Measurements from ENCODE around the gene COX20. TPM values are rescaled to one million over a fixed set of nuclear protein-coding genes. Genes with fewer than 3 reads are reported as not detected.

The COX20 gene
- total and polyA plus RNA-seq, 2 of the 13 experiments (the other 11 are each of a cell fraction or from before 2014, with no cell fraction given) = 34.4 to 95.8 TPM

DNA sequence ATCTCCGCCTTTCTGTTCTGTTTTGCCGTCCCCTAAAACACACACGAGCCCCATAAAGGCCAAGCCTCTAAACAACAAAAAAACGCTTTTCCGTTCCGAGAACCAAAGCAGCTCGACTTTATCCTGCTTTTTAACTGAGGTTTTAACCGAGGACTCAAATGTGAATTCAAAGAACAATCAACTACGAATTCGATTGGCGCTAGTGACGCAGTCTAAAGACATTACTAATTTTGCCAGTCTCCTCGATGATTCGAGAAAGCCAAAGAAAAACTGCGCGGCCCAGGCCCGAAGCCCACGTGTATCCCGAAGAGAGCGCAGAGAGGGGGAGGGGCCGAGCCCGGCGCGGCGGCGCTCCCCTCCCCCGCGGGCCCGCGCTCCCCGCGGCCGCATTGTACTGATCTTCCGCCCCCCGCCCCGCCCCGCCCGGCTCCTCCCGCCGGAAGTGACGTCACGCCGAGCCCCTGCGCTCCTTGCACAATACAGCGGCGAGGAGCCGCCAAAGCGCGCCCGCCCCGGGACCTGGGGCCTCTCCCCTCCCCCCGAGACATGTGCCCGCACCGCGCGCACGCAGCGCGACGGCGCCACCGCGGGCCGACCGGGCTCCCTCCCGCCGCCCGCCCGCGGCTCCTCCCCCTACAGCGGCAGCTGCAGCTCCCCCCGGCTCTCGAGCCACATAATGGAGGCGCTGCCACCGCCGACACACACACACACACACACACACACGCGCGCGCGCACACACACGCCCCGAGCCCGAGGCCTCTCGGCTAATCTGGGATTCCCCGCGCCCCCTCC lies 27.4 kb downstream of the COX20 start (continued):
- TF ChIP-seq, protein P1, sequence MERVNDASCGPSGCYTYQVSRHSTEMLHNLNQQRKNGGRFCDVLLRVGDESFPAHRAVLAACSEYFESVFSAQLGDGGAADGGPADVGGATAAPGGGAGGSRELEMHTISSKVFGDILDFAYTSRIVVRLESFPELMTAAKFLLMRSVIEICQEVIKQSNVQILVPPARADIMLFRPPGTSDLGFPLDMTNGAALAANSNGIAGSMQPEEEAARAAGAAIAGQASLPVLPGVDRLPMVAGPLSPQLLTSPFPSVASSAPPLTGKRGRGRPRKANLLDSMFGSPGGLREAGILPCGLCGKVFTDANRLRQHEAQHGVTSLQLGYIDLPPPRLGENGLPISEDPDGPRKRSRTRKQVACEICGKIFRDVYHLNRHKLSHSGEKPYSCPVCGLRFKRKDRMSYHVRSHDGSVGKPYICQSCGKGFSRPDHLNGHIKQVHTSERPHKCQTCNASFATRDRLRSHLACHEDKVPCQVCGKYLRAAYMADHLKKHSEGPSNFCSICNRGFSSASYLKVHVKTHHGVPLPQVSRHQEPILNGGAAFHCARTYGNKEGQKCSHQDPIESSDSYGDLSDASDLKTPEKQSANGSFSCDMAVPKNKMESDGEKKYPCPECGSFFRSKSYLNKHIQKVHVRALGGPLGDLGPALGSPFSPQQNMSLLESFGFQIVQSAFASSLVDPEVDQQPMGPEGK (CRISPR knock-in tag; IDR thresholded peaks at IDR 0.05) = peak; percentile 73
- TF ChIP-seq FOSL2 (CRISPR knock-in tag; IDR thresholded peaks at IDR 0.05) (no peak; the same call in 1 of the 2 replicates), ESRRA (CRISPR knock-in tag; IDR thresholded peaks at IDR 0.05; ENCODE audit: low read depth) (no peak; the same call in 1 of the 2 replicates), ZNF557 (CRISPR knock-in tag; IDR thresholded peaks at IDR 0.05) (0 out of 2 replicates have a peak, but pooled peaks have one; percentile 15), TBP (CRISPR knock-in tag; IDR thresholded peaks at IDR 0.05) (no peak), ZSCAN12 (CRISPR knock-in tag; IDR thresholded peaks at IDR 0.05) (no peak), SAFB2 (CRISPR knock-in tag; IDR thresholded peaks at IDR 0.05; ENCODE audit: borderline replicate concordance, low read depth) (peak; percentile 19; the same call in 1 of the 2 replicates), GTF2F1 (IDR thresholded peaks at IDR 0.05; ENCODE audit: low read length) (no peak), ARHGAP35 (CRISPR knock-in tag; IDR thresholded peaks at IDR 0.05; ENCODE audit: borderline replicate concordance) (no peak), KDM5B (CRISPR knock-in tag; IDR thresholded peaks at IDR 0.05; ENCODE audit: borderline replicate concordance) (0 out of 2 replicates have a peak, but pooled peaks have one; percentile 6), ATF7-NPFF (CRISPR knock-in tag; IDR thresholded peaks at IDR 0.05; ENCODE audit: low read depth) (peak; percentile 44; the same call in 1 of the 2 replicates), GFI1 (CRISPR knock-in tag; IDR thresholded peaks at IDR 0.05; ENCODE audit: borderline replicate concordance) (peak; percentile 59; the same call in 1 of the 2 replicates), ZNF569 (CRISPR knock-in tag; IDR thresholded peaks at IDR 0.05; ENCODE audit: borderline replicate concordance) (no peak), ZFP36L2 (CRISPR knock-in tag; IDR thresholded peaks at IDR 0.05) (no peak), SP4 (CRISPR knock-in tag; IDR thresholded peaks at IDR 0.05) (peak; percentile 78)
- TF ChIP-seq, protein P2, sequence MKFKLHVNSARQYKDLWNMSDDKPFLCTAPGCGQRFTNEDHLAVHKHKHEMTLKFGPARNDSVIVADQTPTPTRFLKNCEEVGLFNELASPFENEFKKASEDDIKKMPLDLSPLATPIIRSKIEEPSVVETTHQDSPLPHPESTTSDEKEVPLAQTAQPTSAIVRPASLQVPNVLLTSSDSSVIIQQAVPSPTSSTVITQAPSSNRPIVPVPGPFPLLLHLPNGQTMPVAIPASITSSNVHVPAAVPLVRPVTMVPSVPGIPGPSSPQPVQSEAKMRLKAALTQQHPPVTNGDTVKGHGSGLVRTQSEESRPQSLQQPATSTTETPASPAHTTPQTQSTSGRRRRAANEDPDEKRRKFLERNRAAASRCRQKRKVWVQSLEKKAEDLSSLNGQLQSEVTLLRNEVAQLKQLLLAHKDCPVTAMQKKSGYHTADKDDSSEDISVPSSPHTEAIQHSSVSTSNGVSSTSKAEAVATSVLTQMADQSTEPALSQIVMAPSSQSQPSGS (CRISPR knock-in tag; IDR thresholded peaks at IDR 0.05) = peak; percentile 79; the same call in 1 of the 2 replicates
- TF ChIP-seq, protein P3, sequence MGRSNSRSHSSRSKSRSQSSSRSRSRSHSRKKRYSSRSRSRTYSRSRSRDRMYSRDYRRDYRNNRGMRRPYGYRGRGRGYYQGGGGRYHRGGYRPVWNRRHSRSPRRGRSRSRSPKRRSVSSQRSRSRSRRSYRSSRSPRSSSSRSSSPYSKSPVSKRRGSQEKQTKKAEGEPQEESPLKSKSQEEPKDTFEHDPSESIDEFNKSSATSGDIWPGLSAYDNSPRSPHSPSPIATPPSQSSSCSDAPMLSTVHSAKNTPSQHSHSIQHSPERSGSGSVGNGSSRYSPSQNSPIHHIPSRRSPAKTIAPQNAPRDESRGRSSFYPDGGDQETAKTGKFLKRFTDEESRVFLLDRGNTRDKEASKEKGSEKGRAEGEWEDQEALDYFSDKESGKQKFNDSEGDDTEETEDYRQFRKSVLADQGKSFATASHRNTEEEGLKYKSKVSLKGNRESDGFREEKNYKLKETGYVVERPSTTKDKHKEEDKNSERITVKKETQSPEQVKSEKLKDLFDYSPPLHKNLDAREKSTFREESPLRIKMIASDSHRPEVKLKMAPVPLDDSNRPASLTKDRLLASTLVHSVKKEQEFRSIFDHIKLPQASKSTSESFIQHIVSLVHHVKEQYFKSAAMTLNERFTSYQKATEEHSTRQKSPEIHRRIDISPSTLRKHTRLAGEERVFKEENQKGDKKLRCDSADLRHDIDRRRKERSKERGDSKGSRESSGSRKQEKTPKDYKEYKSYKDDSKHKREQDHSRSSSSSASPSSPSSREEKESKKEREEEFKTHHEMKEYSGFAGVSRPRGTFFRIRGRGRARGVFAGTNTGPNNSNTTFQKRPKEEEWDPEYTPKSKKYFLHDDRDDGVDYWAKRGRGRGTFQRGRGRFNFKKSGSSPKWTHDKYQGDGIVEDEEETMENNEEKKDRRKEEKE (IDR thresholded peaks at IDR 0.05) = no peak
- TF ChIP-seq, protein P4, sequence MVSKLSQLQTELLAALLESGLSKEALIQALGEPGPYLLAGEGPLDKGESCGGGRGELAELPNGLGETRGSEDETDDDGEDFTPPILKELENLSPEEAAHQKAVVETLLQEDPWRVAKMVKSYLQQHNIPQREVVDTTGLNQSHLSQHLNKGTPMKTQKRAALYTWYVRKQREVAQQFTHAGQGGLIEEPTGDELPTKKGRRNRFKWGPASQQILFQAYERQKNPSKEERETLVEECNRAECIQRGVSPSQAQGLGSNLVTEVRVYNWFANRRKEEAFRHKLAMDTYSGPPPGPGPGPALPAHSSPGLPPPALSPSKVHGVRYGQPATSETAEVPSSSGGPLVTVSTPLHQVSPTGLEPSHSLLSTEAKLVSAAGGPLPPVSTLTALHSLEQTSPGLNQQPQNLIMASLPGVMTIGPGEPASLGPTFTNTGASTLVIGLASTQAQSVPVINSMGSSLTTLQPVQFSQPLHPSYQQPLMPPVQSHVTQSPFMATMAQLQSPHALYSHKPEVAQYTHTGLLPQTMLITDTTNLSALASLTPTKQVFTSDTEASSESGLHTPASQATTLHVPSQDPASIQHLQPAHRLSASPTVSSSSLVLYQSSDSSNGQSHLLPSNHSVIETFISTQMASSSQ (IDR thresholded peaks at IDR 0.05; ENCODE audit: low read depth) = no peak
- TF ChIP-seq, protein P4 (CRISPR knock-in tag; IDR thresholded peaks at IDR 0.05; ENCODE audit: borderline replicate concordance) = no peak

All from HepG2 (cell line).